HG02759 (cell line): ENCODE measurements around the gene WNK1.
"Not testable (repeated sequence)": the region's sequence is repeated elsewhere in the genome, so short reads cannot be mapped to it uniquely, and the experiment has no call there.

Experiments
- ATAC-seq: cut with Tn5 transposase; IDR thresholded peaks from one replicate; pipeline ENCODE4 v1.9.1; 2021; ENCODE audit warnings: mild to moderate bottlenecking, moderate library complexity; ENCODE audit not compliant: unreplicated experiment

The WNK1 gene

GRCh38 chr12:751999-752694 lies at the start of gene WNK1:
Gene WNK1, plus strand, starts transcription at chr12:752579. Its CDS starts 987 bp downstream, at chr12:753566.
- ATAC-seq = peak; percentile 55

- ATAC-seq = no peak
These were observed 47.7 kb upstream of the WNK1 start for GRCh38 chr12:704516-705242.

GRCh38 chr12:708084-708483 lies 44.3 kb upstream of the WNK1 start:
- ATAC-seq = not testable (repeated sequence)

GRCh38 chr12:709455-710020 lies 42.8 kb upstream of the WNK1 start:
- ATAC-seq = no peak

GRCh38 chr12:712172-712863 lies 40.1 kb upstream of the WNK1 start:
- no peak for ATAC-seq

GRCh38 chr12:713281-713875 lies 39.0 kb upstream of the WNK1 start:
- no peak for ATAC-seq

GRCh38 chr12:716506-716905 lies 35.9 kb upstream of the WNK1 start:
- ATAC-seq = no peak

GRCh38 chr12:718756-719102 lies 33.6 kb upstream of the WNK1 start:
- ATAC-seq = no peak

GRCh38 chr12:720231-720941 lies 32.0 kb upstream of the WNK1 start:
- ATAC-seq = no peak

- ATAC-seq = no peak
These were observed 28.1 kb upstream of the WNK1 start for GRCh38 chr12:724194-724855.

GRCh38 chr12:725076-725475 lies 27.3 kb upstream of the WNK1 start:
- no peak for ATAC-seq

- ATAC-seq = no peak
These were observed 25.9 kb upstream of the WNK1 start for GRCh38 chr12:726281-727140.

GRCh38 chr12:727321-727720 lies 25.1 kb upstream of the WNK1 start:
- no peak for ATAC-seq

- no peak for ATAC-seq
These were observed 23.6 kb upstream of the WNK1 start for GRCh38 chr12:728781-729180.

- ATAC-seq = no peak
These were observed 23.2 kb upstream of the WNK1 start for GRCh38 chr12:729221-729620.

- no peak for ATAC-seq
These were observed 21.8 kb upstream of the WNK1 start for GRCh38 chr12:730550-730949.

- ATAC-seq = no peak
These were observed 15.1 kb upstream of the WNK1 start for GRCh38 chr12:737122-737739.

GRCh38 chr12:738712-739111 lies 13.7 kb upstream of the WNK1 start:
- no peak for ATAC-seq

GRCh38 chr12:739349-739748 lies 13.0 kb upstream of the WNK1 start:
- ATAC-seq = no peak
